Activated CD4-positive, alpha-beta memory T cell treated with anti-CD3 and anti-CD28 coated beads, Interleukin-2, amount 10 ng/mL, durations not matched to agents 7 days and 5 days (primary cell): ENCODE measurements around the gene SLC9A4. TPM values are rescaled to one million over a fixed set of nuclear protein-coding genes. Genes with fewer than 3 reads are reported as not detected.
"Not testable (repeated sequence)": the region's sequence is repeated elsewhere in the genome, so short reads cannot be mapped to it uniquely, and the experiment has no call there.

Experiments
- CTCF ChIA-PET: fragments of 350-600 bp; sonication (Branson Sonifier 250); formaldehyde crosslinking; loops from one replicate; lab custom pipeline; 2021; ENCODE audit warnings: antibody characterized with exemption, inconsistent platforms; lab: Charles Lee
- POLR2A ChIA-PET: fragments of 350-600 bp; sonication (Branson Sonifier 250); formaldehyde crosslinking; loops from one replicate; lab custom pipeline; 2021; ENCODE audit warnings: antibody characterized with exemption; lab: Charles Lee
- DNase-seq: peaks from one replicate; pipeline ENCODE4 v3.0.0-alpha.2; 2020
- H3K27ac Mint-ChIP-seq: one replicate; pipeline ENCODE4 v1.8.0; 2021; ENCODE audit warnings: mild to moderate bottlenecking, mixed read lengths
- H3K27me3 Mint-ChIP-seq: one replicate; pipeline ENCODE4 v1.8.0; 2021; ENCODE audit warnings: mixed read lengths
- H3K36me3 Mint-ChIP-seq: one replicate; pipeline ENCODE4 v1.8.0; 2021; ENCODE audit warnings: low read depth, mixed read lengths
- H3K4me1 Mint-ChIP-seq: one replicate; pipeline ENCODE4 v1.8.0; 2021; ENCODE audit warnings: mixed read lengths
- H3K4me3 Mint-ChIP-seq: one replicate; pipeline ENCODE4 v1.8.0; 2021; ENCODE audit warnings: mild to moderate bottlenecking, mixed read lengths
- H3K9me3 Mint-ChIP-seq: one replicate; pipeline ENCODE4 v1.8.0; 2021; ENCODE audit warnings: mixed read lengths
- total RNA-seq, 2 experiments: library from RNA; stranded (reverse); gene quantifications; one replicate each; pipeline ENCODE4 v1.2.3, GENCODE V29; 2021

SLC9A4 gene
- total RNA-seq, 2 experiments from 2014 or later: 0.10 to 0.15 TPM

DNA sequence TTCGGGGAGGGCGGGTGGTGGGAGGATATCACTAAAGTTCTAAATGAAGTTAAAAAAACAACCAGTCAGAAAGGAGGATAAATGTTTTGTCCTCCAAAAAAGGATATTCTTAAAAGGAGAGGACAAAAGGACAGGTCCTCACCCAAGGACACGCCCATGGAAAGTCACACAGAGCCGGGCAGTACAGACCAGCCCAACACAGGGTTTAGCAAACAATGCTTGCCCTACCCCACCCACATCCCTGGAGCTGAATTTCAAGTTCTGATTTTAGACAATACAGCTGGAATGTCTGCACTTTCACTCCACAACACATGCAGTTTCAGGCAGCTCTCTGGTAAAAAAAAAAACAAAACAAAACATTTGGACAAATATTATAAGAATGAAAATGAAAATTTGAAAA, 67.9 kb downstream of the SLC9A4 start:
- no peak overlapping the region for H3K4me3 Mint-ChIP-seq
- H3K27ac Mint-ChIP-seq: no peak overlapping the region

DNA sequence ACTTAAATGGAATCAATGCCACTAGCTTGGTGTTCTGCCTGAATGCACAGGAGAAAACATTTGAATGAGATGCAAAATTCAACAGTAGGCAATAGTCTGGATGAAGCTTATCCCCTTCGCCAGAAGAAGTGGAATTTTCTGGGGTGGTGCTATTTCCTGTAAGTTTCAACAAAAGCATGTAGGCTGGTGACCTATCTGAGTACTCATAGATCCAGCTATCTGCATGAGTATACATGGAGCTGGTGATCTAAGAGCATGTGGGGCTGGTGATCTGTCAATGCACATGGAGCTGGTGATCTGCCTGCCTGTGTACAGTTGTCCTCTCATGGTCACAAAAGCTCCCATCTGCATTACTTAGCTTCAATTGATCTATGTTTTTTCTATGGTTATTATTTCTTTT, 71.2 kb downstream of the SLC9A4 start:
- Mint-ChIP-seq H3K4me3 (no peak overlapping the region), H3K36me3 (no peaks in the 10 kb centered on the region), H3K4me1 (no peaks in the 10 kb centered on the region), H3K27me3 (peaks cover 10% of the 10 kb centered on the region), H3K9me3 (peaks cover 11% of the 10 kb centered on the region), H3K27ac (no peak overlapping the region)
- no peak for DNase-seq
- CTCF ChIA-PET: no interaction called here
- POLR2A ChIA-PET: no interaction called here

More for the DNA sequence above, 67.9 kb downstream of the SLC9A4 start:
- H3K36me3 Mint-ChIP-seq: no peaks in the 10 kb centered on the region
- CTCF ChIA-PET: no interaction called here
- no peaks in the 10 kb centered on the region for H3K9me3 Mint-ChIP-seq
- peaks cover 10% of the 10 kb centered on the region for H3K27me3 Mint-ChIP-seq
- no peaks in the 10 kb centered on the region for H3K4me1 Mint-ChIP-seq
- no peak for DNase-seq
- POLR2A ChIA-PET: no interaction called here

DNA sequence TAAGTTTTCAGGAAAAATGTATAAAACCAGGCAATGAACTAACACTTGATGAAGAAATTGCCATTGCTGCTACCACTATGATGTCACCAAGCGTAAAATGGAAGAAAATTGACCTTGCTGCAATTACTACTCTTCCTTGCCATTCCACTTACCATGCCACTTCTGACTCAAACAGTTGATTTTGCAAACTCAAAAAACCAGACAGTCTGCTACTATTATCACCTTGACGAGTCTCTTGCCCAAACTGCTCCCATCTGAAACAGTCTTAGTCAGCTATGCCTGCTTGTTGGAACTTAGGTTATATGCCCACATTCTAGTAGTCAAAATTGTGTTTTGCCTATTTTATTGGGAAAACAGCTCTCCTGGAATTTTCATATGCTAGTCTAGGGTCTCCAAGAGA, 74.4 kb downstream of the SLC9A4 start:
- no peak overlapping the region for H3K4me3 Mint-ChIP-seq
- no peak overlapping the region for H3K27ac Mint-ChIP-seq
- DNase-seq: no peak
- no peaks in the 10 kb centered on the region for H3K4me1 Mint-ChIP-seq
- peaks cover 8% of the 10 kb centered on the region for H3K27me3 Mint-ChIP-seq
- H3K36me3 Mint-ChIP-seq: no peaks in the 10 kb centered on the region
- ChIA-PET POLR2A (no interaction called here), CTCF (no interaction called here)
- H3K9me3 Mint-ChIP-seq: peaks cover 16% of the 10 kb centered on the region

DNA sequence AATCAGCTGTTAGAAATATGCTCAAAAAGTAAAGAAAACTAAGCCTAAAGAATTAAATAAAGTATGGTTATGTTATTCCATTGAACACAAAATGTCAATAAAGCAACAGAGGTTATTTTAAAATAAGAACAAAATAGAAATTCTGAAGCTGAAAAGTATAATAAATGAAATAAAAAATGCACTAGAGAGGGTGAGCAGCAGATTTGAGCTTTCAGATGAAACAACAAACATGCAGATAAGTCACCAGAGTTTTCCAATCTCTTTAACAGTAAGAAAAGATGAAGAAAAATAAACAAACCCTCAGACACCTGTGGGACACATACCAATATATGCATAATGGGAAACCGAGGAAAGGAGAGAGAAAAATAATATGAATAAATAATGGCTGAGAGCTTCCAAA, 76.0 kb downstream of the SLC9A4 start:
- H3K9me3 Mint-ChIP-seq: peaks cover 16% of the 10 kb centered on the region

DNA sequence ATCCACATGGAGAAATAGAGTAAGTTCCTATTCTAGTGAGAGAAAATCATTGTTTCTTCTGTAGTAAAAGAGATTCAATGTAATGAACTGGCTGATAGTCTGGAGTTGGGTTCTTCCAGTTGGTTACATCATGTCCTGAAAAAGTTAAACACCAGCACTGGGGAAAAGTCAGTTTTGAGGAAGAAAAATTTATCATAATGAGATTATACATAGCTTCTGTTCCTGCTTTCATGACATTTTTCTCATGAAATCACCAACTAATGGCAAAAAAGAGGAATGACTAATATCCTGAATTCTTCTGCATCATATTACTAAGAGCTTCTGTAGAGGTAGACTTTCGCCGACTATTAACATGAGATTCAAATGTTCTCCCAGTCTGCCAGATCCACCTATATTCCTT, 77.1 kb downstream of the SLC9A4 start:
- ChIA-PET CTCF (no interaction called here), POLR2A (no interaction called here)
- no peak overlapping the region for H3K4me3 Mint-ChIP-seq

More for the DNA sequence above, 76.0 kb downstream of the SLC9A4 start:
- no peak for DNase-seq
- CTCF ChIA-PET: no interaction called here
- Mint-ChIP-seq H3K27me3 (peaks cover 5% of the 10 kb centered on the region), H3K4me1 (no peaks in the 10 kb centered on the region), H3K36me3 (no peaks in the 10 kb centered on the region), H3K4me3 (no peak overlapping the region), H3K27ac (no peak overlapping the region)
- POLR2A ChIA-PET: no interaction called here

DNA sequence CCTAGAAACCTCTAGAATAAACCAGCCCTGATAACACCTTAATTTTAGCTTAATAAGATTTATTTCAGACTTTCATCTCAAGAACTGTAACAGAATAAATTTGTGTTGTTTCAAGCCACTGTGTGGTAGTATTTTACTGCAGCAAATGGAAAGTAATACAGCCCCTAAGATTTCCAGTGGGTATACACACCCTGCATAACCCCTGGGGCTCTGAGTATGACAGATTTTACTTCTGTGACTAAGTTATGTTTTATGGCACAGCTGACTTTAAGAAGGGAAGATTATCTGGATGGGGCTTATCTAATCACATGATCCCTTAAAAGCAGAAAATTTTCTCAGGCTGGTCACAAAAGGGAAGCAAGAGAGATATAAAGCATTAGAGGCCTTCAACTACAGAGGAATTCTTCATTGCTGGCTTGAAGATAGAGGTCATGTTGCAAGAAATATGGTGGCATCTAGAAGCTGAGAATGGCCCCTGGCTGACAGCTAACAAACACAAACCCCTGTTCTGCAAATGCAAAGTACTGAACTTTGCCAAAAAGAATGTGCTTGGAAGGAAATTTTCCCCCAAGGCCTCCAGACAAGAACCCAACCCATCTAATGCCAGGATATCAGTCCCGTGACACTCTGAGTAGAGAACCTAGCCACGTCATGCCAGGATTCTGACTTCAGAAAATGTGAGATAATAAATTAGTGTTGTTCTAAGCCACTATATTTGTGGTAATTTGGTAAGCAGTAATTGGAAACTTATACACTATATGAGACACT, 78.5 kb downstream of the SLC9A4 start:
- POLR2A ChIA-PET: no interaction called here
- CTCF ChIA-PET: no interaction called here
- no peak for DNase-seq
- H3K4me1 Mint-ChIP-seq: no peaks in the 10 kb centered on the region
- peaks cover 16% of the 10 kb centered on the region for H3K9me3 Mint-ChIP-seq
- H3K36me3 Mint-ChIP-seq: no peaks in the 10 kb centered on the region
- no peak overlapping the region for H3K27ac Mint-ChIP-seq
- H3K4me3 Mint-ChIP-seq: no peak overlapping the region
- peaks cover 5% of the 10 kb centered on the region for H3K27me3 Mint-ChIP-seq

More for the DNA sequence above, 77.1 kb downstream of the SLC9A4 start:
- Mint-ChIP-seq H3K4me1 (no peaks in the 10 kb centered on the region), H3K27ac (no peak overlapping the region), H3K9me3 (peaks cover 16% of the 10 kb centered on the region), H3K27me3 (peaks cover 5% of the 10 kb centered on the region), H3K36me3 (no peaks in the 10 kb centered on the region)
- DNase-seq: no peak

DNA sequence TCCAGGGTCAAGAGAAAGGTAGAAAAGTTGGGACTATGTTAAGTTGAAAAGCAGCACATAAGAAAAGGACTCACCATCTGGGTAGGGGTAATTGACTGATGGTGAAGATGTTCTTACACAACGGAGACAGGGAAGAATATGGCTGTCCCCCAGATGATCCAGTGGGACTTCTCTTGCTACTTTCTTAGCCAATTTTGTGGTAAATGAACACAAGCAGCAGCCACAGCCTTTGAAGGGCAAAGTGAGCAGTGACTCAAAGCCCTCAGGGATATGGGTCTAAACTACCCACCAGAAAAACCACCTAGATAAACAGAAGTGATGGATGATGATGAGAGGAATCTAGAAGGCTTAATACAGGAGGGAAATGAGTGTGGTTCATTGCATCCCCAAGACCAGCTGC, 80.6 kb downstream of the SLC9A4 start:
- DNase-seq: no peak
- Mint-ChIP-seq H3K4me3 (no peak overlapping the region), H3K4me1 (no peaks in the 10 kb centered on the region), H3K9me3 (peaks cover 9% of the 10 kb centered on the region), H3K36me3 (no peaks in the 10 kb centered on the region), H3K27ac (no peak overlapping the region), H3K27me3 (peaks cover 3% of the 10 kb centered on the region)
- CTCF ChIA-PET: no interaction called here
- POLR2A ChIA-PET: no interaction called here

DNA sequence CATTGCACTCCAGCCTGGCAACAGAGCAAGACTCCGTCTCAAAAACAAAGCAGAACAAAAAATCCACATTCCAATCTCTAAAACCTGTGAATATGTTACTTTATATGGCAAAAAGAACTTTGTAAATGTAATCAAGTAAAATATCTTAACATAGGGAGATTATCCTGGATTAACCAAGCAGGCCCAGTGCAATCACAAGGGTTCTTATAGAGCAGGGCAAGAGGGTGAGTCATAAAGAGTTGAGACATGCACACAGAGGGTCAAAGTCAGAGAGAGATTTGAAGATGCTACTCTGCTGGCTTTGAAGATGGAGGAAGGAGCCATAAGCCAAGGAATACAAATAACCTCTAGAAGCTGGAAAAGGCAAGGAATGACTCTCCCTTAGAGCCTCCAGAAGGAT, 85.4 kb downstream of the SLC9A4 start:
- Mint-ChIP-seq H3K36me3 (no peaks in the 10 kb centered on the region), H3K4me3 (no peak overlapping the region)
- POLR2A ChIA-PET: no interaction called here

DNA sequence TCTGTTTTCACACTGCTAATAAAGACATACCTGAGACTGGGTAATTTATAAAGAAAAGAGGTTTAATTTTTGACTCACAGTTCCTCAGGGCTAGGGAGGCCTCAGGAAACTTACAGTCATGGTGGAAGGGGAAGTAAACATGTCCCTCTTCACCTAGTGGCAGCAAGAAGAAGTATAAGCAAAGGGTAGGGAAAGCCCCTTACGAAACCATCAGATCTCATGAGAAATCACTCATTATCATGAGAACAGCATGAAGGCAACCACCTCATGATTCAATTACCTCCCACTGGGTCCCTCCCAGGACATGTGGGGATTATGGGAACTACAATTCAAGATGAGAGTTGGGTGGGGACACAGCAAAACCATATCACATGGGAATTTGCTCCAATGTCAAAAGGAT, 89.5 kb downstream of the SLC9A4 start:
- H3K4me3 Mint-ChIP-seq, CTCF ChIA-PET, H3K27ac Mint-ChIP-seq, H3K36me3 Mint-ChIP-seq, DNase-seq, H3K9me3 Mint-ChIP-seq, POLR2A ChIA-PET, H3K27me3 Mint-ChIP-seq, H3K4me1 Mint-ChIP-seq: not testable (repeated sequence)

More for the DNA sequence above, 85.4 kb downstream of the SLC9A4 start:
- CTCF ChIA-PET: no interaction called here
- H3K27ac Mint-ChIP-seq: no peak overlapping the region
- H3K27me3 Mint-ChIP-seq: no peaks in the 10 kb centered on the region
- H3K4me1 Mint-ChIP-seq: no peaks in the 10 kb centered on the region
- no peaks in the 10 kb centered on the region for H3K9me3 Mint-ChIP-seq
- no peak for DNase-seq

DNA sequence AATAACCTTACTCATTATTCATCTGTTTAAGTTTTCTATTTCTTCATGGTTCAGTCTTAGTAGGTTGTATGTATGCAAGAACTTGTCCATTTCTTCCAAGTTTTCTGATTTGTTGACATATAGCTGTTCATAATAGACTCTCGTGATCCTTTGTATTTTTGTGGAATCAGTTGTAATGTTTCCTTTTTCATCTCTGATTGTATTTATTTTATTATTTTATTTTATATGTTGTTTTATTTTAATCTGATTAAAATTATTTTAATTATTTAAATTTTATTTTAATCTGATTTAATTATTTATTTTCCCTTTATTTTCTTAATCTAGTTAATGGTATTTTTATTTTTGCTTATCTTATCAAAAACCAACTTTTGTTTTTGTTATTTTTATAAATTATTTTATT, 102.9 kb downstream of the SLC9A4 start:
- Mint-ChIP-seq H3K4me3 (no peak overlapping the region), H3K36me3 (no peaks in the 10 kb centered on the region), H3K4me1 (no peaks in the 10 kb centered on the region), H3K9me3 (no peaks in the 10 kb centered on the region), H3K27ac (no peak overlapping the region), H3K27me3 (peaks cover 21% of the 10 kb centered on the region)
- DNase-seq: no peak
- CTCF ChIA-PET: no interaction called here
- POLR2A ChIA-PET: no interaction called here

DNA sequence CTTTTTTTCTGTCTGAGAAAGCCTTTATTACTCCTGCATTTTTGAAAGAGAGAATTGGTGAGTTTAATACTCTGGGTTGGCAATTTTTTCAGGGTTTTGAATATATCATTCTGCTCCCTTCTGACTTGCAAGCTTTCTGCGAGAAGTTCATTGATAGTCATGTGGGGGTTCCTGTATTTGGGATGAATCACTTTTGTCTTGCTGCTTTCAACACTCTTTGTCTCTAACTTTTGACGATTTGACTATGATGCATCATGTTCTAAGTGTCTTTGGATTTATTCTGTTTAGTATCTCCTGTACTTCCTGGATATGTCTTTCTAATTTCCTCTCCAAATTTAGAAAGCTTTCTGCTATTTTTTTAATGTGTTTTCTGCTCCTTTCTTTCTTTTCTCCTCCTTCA, 105.3 kb downstream of the SLC9A4 start:
- H3K27me3 Mint-ChIP-seq: peaks cover 21% of the 10 kb centered on the region
- H3K4me3 Mint-ChIP-seq: no peak overlapping the region
- no peaks in the 10 kb centered on the region for H3K9me3 Mint-ChIP-seq
- ChIA-PET CTCF (no interaction called here), POLR2A (no interaction called here)
- H3K36me3 Mint-ChIP-seq: no peaks in the 10 kb centered on the region
- peaks cover 5% of the 10 kb centered on the region for H3K4me1 Mint-ChIP-seq
- H3K27ac Mint-ChIP-seq: no peak overlapping the region
- DNase-seq: no peak

DNA sequence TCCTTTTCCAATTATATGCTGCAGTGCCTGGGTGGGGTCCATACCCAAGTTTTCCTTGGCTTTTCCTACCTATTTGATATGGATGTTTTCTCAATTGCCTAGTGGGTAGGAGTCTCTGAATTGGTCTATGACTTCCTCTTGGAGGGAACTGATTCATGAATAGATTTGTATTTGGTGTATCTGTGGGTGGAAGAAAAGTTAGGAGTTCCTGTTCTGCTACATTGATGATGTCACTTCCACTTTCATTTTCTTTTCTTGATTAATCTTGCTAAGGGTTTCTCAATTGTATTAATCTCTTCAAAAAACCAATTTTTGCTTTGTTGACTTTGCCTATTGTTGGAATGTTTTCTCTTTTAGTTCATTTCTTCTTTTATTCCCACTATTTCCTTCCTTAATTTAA, 108.9 kb downstream of the SLC9A4 start:
- Mint-ChIP-seq H3K27me3 (peaks cover 8% of the 10 kb centered on the region), H3K27ac (no peak overlapping the region), H3K36me3 (no peaks in the 10 kb centered on the region), H3K9me3 (no peaks in the 10 kb centered on the region), H3K4me1 (peaks cover 5% of the 10 kb centered on the region), H3K4me3 (no peak overlapping the region)
- ChIA-PET CTCF (no interaction called here), POLR2A (no interaction called here)
- no peak for DNase-seq

DNA sequence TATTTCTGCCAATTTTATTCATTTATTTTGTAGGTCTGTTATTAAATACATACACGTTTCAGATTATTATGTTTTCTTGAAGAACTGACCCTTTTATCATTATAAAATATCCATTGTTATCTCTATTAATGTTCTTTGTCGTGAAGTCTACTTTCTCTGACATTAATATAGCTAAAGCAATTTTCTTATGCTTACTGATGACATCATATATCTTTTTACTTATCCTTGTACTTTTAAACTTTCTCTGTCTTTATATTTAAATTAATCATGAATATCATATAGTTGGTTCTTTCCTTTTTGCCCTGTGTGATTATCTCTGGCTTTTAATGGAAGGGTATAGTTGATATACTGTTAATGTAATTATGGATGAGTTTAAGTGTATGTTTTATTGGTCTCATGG, 109.8 kb downstream of the SLC9A4 start:
- POLR2A ChIA-PET: no interaction called here
- Mint-ChIP-seq H3K27ac (no peak overlapping the region), H3K4me1 (peaks cover 5% of the 10 kb centered on the region), H3K36me3 (no peaks in the 10 kb centered on the region), H3K9me3 (no peaks in the 10 kb centered on the region), H3K27me3 (peaks cover 10% of the 10 kb centered on the region), H3K4me3 (no peak overlapping the region)
- no peak for DNase-seq
- CTCF ChIA-PET: no interaction called here
